HEK293 (cell line): ENCODE data around the gene FBP1.
"Not testable (repeated sequence)": the region's sequence is repeated elsewhere in the genome, so short reads cannot be mapped to it uniquely, and the experiment has no call there.

Experiments
- CTCF ChIA-PET: fragments of 350-600 bp; formaldehyde crosslinking; extraction: SDS; loops from one replicate; lab custom pipeline; 2021; ENCODE audit warnings: antibody characterized with exemption; lab: Yijun Ruan, JAX
- POLR2A ChIA-PET: fragments of 300-600 bp; formaldehyde crosslinking; extraction: SDS; loops from one replicate; lab custom pipeline; 2020; ENCODE audit warnings: antibody characterized with exemption, inconsistent platforms; lab: Yijun Ruan, JAX
- H3K27ac ChIP-seq: fragments of 200-500 bp; sonication (Bioruptor generic); 2 replicates; pipeline ENCODE4 v1.5.1; 2014; ENCODE audit warnings: low read depth, low read length, control low read depth, inconsistent platforms; ENCODE audit errors: extremely low read depth
- H3K36me3 ChIP-seq, 2 experiments: fragments of 200-500 bp in 1 of 2; sonication (Bioruptor generic) in 1 of 2; 1 replicate in 1 of 2; 2 replicates in 1 of 2; pipeline ENCODE4 v1.5.1; 2014 to 2017; ENCODE audit warnings: inconsistent platforms in 2 of 2, low read length in 2 of 2; ENCODE audit not compliant: control insufficient read depth in 2 of 2, insufficient read depth in 1 of 2
- H3K4me1 ChIP-seq: fragments of 200-500 bp; sonication (Bioruptor generic); 2 replicates; pipeline ENCODE4 v1.5.1; 2014; ENCODE audit warnings: mild to moderate bottlenecking, low read length, inconsistent platforms; ENCODE audit not compliant: control insufficient read depth, insufficient read depth
- H3K4me3 ChIP-seq: 2 replicates; pipeline ENCODE4 v1.5.1; 2011; ENCODE audit warnings: low read depth, mild to moderate bottlenecking, control low read depth, low read length, moderate library complexity
- H3K9me3 ChIP-seq: fragments of 200-500 bp; sonication (Bioruptor generic); 2 replicates; pipeline ENCODE4 v1.5.1; 2014; ENCODE audit warnings: low read depth, low read length, inconsistent platforms; ENCODE audit not compliant: control insufficient read depth, insufficient read depth
- HOXA7 ChIP-seq: sonication (generic); formaldehyde crosslinking; IDR thresholded peaks from 2 replicates; pipeline ENCODE4 v1.8.1; 2022; ENCODE audit warnings: missing genetic modification reagents, borderline replicate concordance
- OVOL3 ChIP-seq: fragments of 450-650 bp; formaldehyde crosslinking; IDR thresholded peaks from 2 replicates; pipeline ENCODE4 v1.5.1; 2016; ENCODE audit warnings: missing biosample characterization, missing genetic modification characterization
- PRDM1 ChIP-seq: fragments of 450-650 bp; formaldehyde crosslinking; IDR thresholded peaks from 2 replicates; pipeline ENCODE4; 2016; ENCODE audit warnings: missing biosample characterization, missing genetic modification characterization
- REPIN1 ChIP-seq: fragments of 450-650 bp; formaldehyde crosslinking; IDR thresholded peaks from 2 replicates; pipeline ENCODE4 v1.5.1; 2017; ENCODE audit warnings: missing biosample characterization, missing genetic modification characterization, low read depth
- ZNF138 ChIP-seq: fragments of 450-650 bp; formaldehyde crosslinking; IDR thresholded peaks from 2 replicates; pipeline ENCODE4 v1.5.1; 2016; ENCODE audit warnings: missing biosample characterization, missing genetic modification characterization, borderline replicate concordance
- ZNF2 ChIP-seq: fragments of 450-650 bp; formaldehyde crosslinking; IDR thresholded peaks from 2 replicates; pipeline ENCODE4 v1.5.1; 2016; ENCODE audit warnings: missing biosample characterization, missing genetic modification characterization
- ZNF223 ChIP-seq: fragments of 450-650 bp; formaldehyde crosslinking; IDR thresholded peaks from 2 replicates; pipeline ENCODE4 v1.5.1; 2016; ENCODE audit warnings: missing biosample characterization, missing genetic modification characterization
- ZNF239 ChIP-seq: fragments of 450-650 bp; formaldehyde crosslinking; IDR thresholded peaks from 2 replicates; pipeline ENCODE4 v1.5.1; 2016; ENCODE audit warnings: missing biosample characterization, missing genetic modification characterization
- ZNF274 ChIP-seq, 2 experiments: fragments of 200-500 bp in 1 of 2; fragments of 450-650 bp in 1 of 2; sonication (Bioruptor generic) in 1 of 2; formaldehyde crosslinking in 1 of 2; IDR thresholded peaks; 2 replicates each; pipeline versions ENCODE4 v1.5.1 to v1.6.1; 2014 to 2016; ENCODE audit warnings: borderline replicate concordance in 1 of 2, inconsistent platforms in 1 of 2, low read length in 1 of 2, missing biosample characterization in 1 of 2, missing genetic modification characterization in 1 of 2
- ZNF404 ChIP-seq: fragments of 450-650 bp; formaldehyde crosslinking; IDR thresholded peaks from 2 replicates; pipeline ENCODE4 v1.5.1; 2017; ENCODE audit warnings: missing biosample characterization, missing genetic modification characterization
- ZNF658 ChIP-seq: fragments of 450-650 bp; formaldehyde crosslinking; IDR thresholded peaks from 2 replicates; pipeline ENCODE4; 2016; ENCODE audit warnings: missing biosample characterization, missing genetic modification characterization
- ZNF768 ChIP-seq: fragments of 450-650 bp; formaldehyde crosslinking; IDR thresholded peaks from 2 replicates; pipeline ENCODE4 v1.5.1; 2018; ENCODE audit warnings: missing biosample characterization, mild to moderate bottlenecking, missing genetic modification characterization
- ZSCAN23 ChIP-seq: fragments of 450-650 bp; formaldehyde crosslinking; IDR thresholded peaks from 2 replicates; pipeline ENCODE4 v1.5.1; 2016; ENCODE audit warnings: missing biosample characterization, missing genetic modification characterization
- ZXDB ChIP-seq: fragments of 450-650 bp; formaldehyde crosslinking; IDR thresholded peaks from 2 replicates; pipeline ENCODE4 v1.5.1; 2016; ENCODE audit warnings: missing biosample characterization, missing genetic modification characterization
- TF ChIP-seq, protein P1 (sequence below): sonication (generic); formaldehyde crosslinking; IDR thresholded peaks from 2 replicates; pipeline ENCODE4 v1.8.1; 2022; ENCODE audit warnings: mild to moderate bottlenecking, moderate library complexity, missing genetic modification reagents
- TF ChIP-seq, protein P2 (sequence below): fragments of 450-650 bp; formaldehyde crosslinking; IDR thresholded peaks from 2 replicates; pipeline ENCODE4 v1.5.1; 2016; ENCODE audit warnings: missing biosample characterization, missing genetic modification characterization, low read depth

Gene FBP1

DNA sequence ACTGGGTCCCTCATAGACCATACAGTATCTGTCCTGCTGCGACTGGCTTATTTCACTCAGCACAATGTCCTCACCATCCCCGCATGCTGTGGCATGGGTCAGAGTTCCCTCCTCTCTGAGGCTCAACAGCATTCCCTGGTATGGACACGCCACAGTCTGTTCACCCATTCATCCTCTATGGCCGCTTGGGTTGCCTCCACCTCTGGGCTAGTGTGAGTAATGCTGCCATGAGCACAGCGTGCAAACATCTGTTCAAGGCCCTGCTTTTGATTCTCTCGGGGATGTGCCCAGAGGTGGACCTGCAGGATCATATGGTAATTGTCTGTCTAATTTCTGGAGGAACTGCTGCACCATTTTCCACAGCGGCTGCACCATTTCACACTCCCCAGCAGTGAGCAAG is 40.2 kb downstream of the FBP1 start:
- H3K9me3 ChIP-seq: no peaks in the 10 kb centered on the region
- no peak overlapping the region for H3K27ac ChIP-seq
- H3K36me3 ChIP-seq: no peaks in the 10 kb centered on the region
- H3K4me1 ChIP-seq: no peaks in the 10 kb centered on the region
- H3K4me3 ChIP-seq: no peak overlapping the region
- CTCF ChIA-PET: no interaction called here
- TF ChIP-seq ZNF138 (tag by site-specific recombination) (no peak), ZNF2 (tag by site-specific recombination) (no peak), ZXDB (no peak), ZNF658 (tag by site-specific recombination) (no peak), ZNF239 (tag by site-specific recombination) (no peak), HOXA7 (CRISPR knock-in tag) (no peak), PRDM1 (tag by site-specific recombination) (no peak), ZNF274 (IDR thresholded peaks at IDR 0.05; ENCODE audit: low read length) (no peak), ZNF274 (tag by site-specific recombination; IDR thresholded peaks at IDR 0.05; ENCODE audit: borderline replicate concordance) (no peak), ZNF768 (tag by site-specific recombination) (no peak), ZSCAN23 (tag by site-specific recombination) (no peak), ZNF404 (no peak)
- TF ChIP-seq, protein P1, sequence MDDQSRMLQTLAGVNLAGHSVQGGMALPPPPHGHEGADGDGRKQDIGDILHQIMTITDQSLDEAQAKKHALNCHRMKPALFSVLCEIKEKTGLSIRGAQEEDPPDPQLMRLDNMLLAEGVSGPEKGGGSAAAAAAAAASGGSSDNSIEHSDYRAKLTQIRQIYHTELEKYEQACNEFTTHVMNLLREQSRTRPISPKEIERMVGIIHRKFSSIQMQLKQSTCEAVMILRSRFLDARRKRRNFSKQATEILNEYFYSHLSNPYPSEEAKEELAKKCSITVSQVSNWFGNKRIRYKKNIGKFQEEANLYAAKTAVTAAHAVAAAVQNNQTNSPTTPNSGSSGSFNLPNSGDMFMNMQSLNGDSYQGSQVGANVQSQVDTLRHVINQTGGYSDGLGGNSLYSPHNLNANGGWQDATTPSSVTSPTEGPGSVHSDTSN: no peak
- TF ChIP-seq, protein P2, sequence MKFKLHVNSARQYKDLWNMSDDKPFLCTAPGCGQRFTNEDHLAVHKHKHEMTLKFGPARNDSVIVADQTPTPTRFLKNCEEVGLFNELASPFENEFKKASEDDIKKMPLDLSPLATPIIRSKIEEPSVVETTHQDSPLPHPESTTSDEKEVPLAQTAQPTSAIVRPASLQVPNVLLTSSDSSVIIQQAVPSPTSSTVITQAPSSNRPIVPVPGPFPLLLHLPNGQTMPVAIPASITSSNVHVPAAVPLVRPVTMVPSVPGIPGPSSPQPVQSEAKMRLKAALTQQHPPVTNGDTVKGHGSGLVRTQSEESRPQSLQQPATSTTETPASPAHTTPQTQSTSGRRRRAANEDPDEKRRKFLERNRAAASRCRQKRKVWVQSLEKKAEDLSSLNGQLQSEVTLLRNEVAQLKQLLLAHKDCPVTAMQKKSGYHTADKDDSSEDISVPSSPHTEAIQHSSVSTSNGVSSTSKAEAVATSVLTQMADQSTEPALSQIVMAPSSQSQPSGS (tag by site-specific recombination): no peak
- POLR2A ChIA-PET: no interaction called here

DNA sequence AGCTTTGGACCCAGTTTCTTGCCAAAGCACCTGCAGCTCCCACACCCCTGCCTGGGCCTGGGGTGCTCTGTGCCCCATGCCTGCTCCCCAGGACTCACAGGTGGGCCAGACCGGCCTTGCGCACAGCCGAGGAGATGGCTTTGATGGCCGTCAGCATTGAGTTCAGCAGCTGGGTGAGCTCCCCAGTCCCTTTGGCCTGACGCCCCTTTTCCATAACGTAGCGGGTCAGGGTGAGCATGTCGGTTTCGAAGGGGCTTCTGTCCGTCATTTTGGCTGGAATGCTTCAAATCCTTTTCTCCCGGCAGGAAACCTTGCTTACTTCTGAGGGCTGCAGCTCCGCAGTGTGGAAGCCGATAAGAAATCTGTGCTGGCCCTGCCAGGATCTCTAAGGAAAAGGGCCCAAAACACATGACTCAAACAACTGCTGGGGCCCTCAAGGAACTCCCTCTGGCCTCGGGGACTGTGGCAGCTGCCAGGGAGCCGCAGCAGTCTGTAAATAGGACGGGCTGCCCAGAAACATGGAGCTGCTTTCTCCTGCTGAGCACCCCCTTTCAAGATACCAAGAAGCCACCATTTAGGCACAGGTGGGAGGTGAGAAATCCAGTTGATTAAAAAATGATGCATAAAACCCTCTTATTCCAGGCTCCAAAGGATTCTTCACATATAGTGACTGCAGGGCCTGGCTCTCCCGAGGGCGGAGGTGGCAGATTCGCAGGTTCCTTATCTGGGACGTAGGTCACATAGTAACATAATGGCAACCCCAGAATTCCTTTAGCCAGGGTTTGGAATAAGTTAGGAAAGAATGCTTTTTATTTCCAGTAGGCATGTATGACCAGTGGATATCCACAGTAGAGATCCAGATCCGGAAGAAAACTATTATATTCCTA is 45.6 kb downstream of the FBP1 start, which contains the start of gene FBP2:
Gene FBP2 (minus strand): TSS at position 366 of the 887 bp plus-strand sequence. CDS start 98 bp downstream, at position 268.
- Histone ChIP-seq H3K4me3 (no peak within 1 kb of the TSS), H3K27ac (no peak within 1 kb of the TSS), H3K36me3 (no peaks in the 10 kb centered on the region), H3K4me1 (no peaks in the 10 kb centered on the region), H3K9me3 (no peaks in the 10 kb centered on the region)
- CTCF ChIA-PET: interaction anchor here (0.6 to 1.0 kb wide), 2 partner anchors 9 to 39 kb away, joined by 5 to 6 read pairs; no protein-coding TSS in a partner anchor
- POLR2A ChIA-PET: no interaction called here
- TF ChIP-seq REPIN1 (tag by site-specific recombination): no peak
- TF ChIP-seq ZNF223 (tag by site-specific recombination): no peak
- TF ChIP-seq OVOL3 (tag by site-specific recombination): no peak
- TF ChIP-seq, all 188 proteins: peak for 0

DNA sequence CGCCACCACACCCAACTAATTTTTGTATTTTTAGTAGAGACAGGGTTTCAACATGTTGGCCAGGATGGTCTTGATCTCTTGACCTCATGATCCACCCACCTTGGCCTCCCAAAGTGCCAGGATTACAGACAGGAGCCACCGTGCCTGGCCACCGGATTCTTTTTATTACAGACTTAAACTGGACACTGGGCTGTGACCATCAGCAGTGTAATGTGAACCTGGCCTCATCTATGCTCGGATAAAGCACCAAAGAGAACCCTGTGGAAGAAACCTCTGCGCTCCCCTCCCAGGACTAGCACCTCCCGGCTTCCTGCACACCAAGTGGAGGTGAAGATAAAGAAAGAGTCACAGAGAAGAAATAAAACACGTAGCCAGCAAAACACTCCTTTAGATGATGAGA is 46.6 kb downstream of the FBP1 start:
- H3K4me1 ChIP-seq, H3K27ac ChIP-seq, POLR2A ChIA-PET, H3K36me3 ChIP-seq, H3K4me3 ChIP-seq, H3K9me3 ChIP-seq: not testable (repeated sequence)
- CTCF ChIA-PET: interaction anchor here (0.6 to 0.9 kb wide), 2 partner anchors 11 to 38 kb away, joined by 3 to 6 read pairs; no protein-coding TSS in a partner anchor
